ENCODE results near the gene GFOD1.

GFOD1 gene

DNA sequence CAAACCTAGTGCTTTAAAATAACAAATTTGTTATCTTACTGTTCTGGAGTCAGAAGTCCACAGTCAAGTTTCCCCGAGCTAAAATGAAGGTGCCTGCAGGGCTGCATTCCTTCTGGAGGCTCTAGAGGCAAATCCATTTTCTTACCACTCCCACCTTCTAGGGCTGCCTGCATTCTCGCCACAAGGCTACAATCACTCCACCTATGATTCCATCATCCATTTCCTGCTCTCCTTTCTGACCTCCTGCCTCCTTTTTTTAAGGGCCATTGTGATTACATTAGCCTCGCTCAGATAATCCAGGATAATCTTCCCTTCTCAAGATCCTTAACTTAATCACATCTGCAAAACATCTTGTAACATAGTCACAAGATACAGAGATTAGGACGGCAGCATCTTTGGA is 44.6 kb upstream of the GFOD1 start:
- no peaks in the 10 kb centered on the region for H3K79me2 ChIP-seq (ENCODE audit: insufficient read depth, low read depth)
- H2AFZ ChIP-seq (ENCODE audit: low read depth) = no peak overlapping the region
- no peak overlapping the region for H3K9ac ChIP-seq
- H3K4me3 ChIP-seq (IDR thresholded peaks at IDR 0.05; ENCODE audit: insufficient read depth, low read depth, low read length) = no peak overlapping the region
- H3K27ac ChIP-seq = no peak overlapping the region
- TF ChIP-seq, protein P1, sequence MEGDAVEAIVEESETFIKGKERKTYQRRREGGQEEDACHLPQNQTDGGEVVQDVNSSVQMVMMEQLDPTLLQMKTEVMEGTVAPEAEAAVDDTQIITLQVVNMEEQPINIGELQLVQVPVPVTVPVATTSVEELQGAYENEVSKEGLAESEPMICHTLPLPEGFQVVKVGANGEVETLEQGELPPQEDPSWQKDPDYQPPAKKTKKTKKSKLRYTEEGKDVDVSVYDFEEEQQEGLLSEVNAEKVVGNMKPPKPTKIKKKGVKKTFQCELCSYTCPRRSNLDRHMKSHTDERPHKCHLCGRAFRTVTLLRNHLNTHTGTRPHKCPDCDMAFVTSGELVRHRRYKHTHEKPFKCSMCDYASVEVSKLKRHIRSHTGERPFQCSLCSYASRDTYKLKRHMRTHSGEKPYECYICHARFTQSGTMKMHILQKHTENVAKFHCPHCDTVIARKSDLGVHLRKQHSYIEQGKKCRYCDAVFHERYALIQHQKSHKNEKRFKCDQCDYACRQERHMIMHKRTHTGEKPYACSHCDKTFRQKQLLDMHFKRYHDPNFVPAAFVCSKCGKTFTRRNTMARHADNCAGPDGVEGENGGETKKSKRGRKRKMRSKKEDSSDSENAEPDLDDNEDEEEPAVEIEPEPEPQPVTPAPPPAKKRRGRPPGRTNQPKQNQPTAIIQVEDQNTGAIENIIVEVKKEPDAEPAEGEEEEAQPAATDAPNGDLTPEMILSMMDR (conservative IDR thresholded peaks at IDR 0.05; ENCODE audit: low read depth, low read length) = no peak
- H3K27me3 ChIP-seq (ENCODE audit: insufficient read depth, low read depth) = no peaks in the 10 kb centered on the region
- H4K20me1 ChIP-seq (ENCODE audit: insufficient read depth) = no peaks in the 10 kb centered on the region
- H3K36me3 ChIP-seq (ENCODE audit: insufficient read depth) = no peaks in the 10 kb centered on the region
- no peak overlapping the region for H3K4me2 ChIP-seq
- no peaks in the 10 kb centered on the region for H3K4me1 ChIP-seq (ENCODE audit: low read depth, poor library complexity, severe bottlenecking)

DNA sequence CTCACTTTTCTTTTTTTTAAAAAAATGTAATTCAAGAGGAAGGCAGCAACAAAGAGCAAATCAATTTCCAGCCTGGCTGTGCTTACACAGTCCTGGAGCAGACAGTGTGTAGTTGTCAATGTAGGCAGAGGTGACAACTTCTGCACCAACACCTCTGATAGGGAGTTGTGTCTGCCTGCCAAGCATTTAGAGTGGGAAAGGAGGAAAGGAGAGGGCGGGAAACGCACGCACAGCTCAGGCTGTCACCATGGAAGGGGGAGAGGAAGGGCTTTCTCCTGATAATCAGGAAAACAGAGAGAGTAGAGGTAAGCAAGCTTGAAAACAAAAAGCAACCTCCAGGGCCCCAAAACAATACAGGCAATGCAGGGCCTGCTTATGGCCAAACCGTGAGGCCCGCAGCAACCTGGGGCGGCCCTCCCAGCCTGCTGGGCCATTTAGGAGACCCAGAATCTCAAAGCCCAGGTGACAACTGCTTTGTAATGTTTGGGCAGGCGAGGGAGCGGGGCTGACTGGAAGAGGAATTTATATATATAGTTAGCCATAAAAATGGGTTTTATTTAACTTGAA is 41.5 kb upstream of the GFOD1 start:
- TF ChIP-seq, protein P1 (conservative IDR thresholded peaks at IDR 0.05; ENCODE audit: low read depth, low read length) = no peak
- Histone ChIP-seq H3K79me2 (ENCODE audit: insufficient read depth, low read depth) (no peaks in the 10 kb centered on the region), H3K36me3 (ENCODE audit: insufficient read depth) (no peaks in the 10 kb centered on the region), H3K9ac (no peak overlapping the region), H4K20me1 (ENCODE audit: insufficient read depth) (no peaks in the 10 kb centered on the region), H2AFZ (ENCODE audit: low read depth) (no peak overlapping the region), H3K4me3 (IDR thresholded peaks at IDR 0.05; ENCODE audit: insufficient read depth, low read depth, low read length) (no peak overlapping the region), H3K4me1 (ENCODE audit: low read depth, poor library complexity, severe bottlenecking) (no peaks in the 10 kb centered on the region), H3K4me2 (no peak overlapping the region), H3K27ac (no peak overlapping the region), H3K27me3 (ENCODE audit: insufficient read depth, low read depth) (no peaks in the 10 kb centered on the region)

DNA sequence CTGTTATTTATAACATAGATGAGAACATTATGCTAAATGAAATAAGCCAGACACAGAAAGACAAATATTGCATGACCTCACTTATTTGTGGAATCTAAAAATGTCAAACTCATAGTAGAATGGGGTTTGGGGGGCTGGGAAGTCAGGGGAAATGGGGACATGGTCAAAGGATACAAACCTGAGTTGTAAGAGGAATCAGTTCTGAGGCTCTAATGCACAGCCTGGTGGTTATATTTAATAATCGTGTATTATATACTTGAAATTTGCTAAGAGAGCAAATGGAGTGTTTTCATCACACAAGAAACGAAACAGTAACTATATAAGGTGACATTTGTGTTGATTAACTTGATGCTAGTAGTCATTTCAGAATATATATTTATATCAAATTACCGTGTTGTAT is 40.8 kb upstream of the GFOD1 start:
- Histone ChIP-seq H3K79me2 (ENCODE audit: insufficient read depth, low read depth) (no peaks in the 10 kb centered on the region), H3K27ac (no peak overlapping the region), H4K20me1 (ENCODE audit: insufficient read depth) (no peaks in the 10 kb centered on the region), H2AFZ (ENCODE audit: low read depth) (no peak overlapping the region), H3K36me3 (ENCODE audit: insufficient read depth) (no peaks in the 10 kb centered on the region), H3K4me2 (no peak overlapping the region), H3K27me3 (ENCODE audit: insufficient read depth, low read depth) (no peaks in the 10 kb centered on the region), H3K9ac (no peak overlapping the region), H3K4me1 (ENCODE audit: low read depth, poor library complexity, severe bottlenecking) (no peaks in the 10 kb centered on the region), H3K4me3 (IDR thresholded peaks at IDR 0.05; ENCODE audit: insufficient read depth, low read depth, low read length) (no peak overlapping the region)
- TF ChIP-seq, protein P1 (conservative IDR thresholded peaks at IDR 0.05; ENCODE audit: low read depth, low read length) = no peak

DNA sequence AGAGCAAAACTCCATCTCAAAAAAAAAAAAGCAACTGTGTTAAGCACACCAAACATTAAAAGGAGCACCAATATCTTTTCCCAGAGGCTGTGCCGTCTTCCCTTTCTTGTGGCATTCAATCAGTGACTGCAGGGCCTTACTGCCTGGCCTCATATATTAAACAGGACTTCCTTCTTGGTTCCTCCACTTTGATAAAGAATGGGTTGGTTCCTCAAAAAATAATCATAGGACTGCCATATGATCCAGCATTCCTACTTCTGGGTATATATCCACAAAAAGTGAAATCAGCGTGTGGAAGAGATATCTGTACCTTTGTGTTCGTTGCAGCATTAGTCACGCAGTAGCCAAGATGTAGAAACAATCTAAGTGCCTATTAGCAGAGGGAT is 40.3 kb upstream of the GFOD1 start:
- Histone ChIP-seq H4K20me1 (ENCODE audit: insufficient read depth) (no peaks in the 10 kb centered on the region), H3K9ac (no peak overlapping the region), H3K36me3 (ENCODE audit: insufficient read depth) (no peaks in the 10 kb centered on the region), H3K27me3 (ENCODE audit: insufficient read depth, low read depth) (no peaks in the 10 kb centered on the region), H3K4me1 (ENCODE audit: low read depth, poor library complexity, severe bottlenecking) (no peaks in the 10 kb centered on the region), H3K4me3 (IDR thresholded peaks at IDR 0.05; ENCODE audit: insufficient read depth, low read depth, low read length) (no peak overlapping the region), H3K79me2 (ENCODE audit: insufficient read depth, low read depth) (no peaks in the 10 kb centered on the region), H3K27ac (no peak overlapping the region), H2AFZ (ENCODE audit: low read depth) (no peak overlapping the region), H3K4me2 (no peak overlapping the region)
- TF ChIP-seq, protein P1 (conservative IDR thresholded peaks at IDR 0.05; ENCODE audit: low read depth, low read length) = no peak
